GM19324 (cell line): ENCODE results near the gene INPP5D.

ENCODE experiments used
- ATAC-seq: cut with Tn5 transposase; IDR thresholded peaks from one replicate; pipeline ENCODE4 v1.9.1; 2021; ENCODE audit warnings: mild to moderate bottlenecking, moderate library complexity; ENCODE audit not compliant: unreplicated experiment, low FRiP score

The INPP5D gene

DNA sequence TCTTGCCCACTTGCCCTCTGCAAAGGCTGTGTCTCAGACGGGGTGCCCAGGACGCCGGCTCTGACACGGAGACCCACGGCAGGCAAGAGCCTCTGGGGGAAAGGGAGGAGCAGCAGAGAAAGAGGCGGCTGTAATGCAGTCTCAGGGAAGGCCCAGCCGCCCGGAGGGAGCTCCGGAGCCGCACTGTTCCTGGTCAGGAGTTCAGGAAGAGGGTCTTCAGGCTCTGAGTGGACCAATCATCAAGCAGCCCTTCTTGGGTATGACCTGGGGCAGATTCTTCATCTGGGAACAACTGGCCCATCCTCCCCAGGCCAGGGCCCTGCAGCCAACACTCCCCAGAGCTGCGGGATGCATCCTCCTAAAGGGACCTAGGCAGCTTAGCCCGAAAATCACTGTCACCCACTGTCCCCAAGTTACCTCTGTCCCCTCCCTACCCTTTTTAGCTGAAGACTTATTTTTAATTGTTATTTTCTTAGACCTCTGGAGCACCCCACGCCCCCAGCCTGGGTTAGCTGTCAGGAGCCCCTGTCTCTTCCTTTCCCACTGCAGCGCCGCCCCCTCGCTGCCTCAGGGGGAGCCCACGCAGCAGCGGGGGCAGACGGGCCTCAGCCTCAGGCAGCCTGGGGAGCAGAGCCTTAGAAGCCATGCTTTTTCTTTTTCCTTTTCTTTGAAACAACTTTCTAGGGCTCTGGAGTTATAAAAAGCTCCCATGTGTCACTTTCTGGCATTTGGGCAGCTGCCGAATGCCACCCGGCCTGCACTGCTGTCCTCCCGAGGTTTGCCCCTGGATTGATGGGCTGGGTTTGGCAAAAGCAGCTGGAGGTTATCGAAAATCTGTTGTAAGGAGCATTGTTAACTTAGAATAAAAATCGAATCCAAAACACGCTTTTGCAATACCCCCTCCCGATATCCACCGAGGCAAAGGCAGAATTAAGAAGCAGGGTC lies 28.3 kb upstream of the INPP5D start:
- ATAC-seq, result no peak

DNA sequence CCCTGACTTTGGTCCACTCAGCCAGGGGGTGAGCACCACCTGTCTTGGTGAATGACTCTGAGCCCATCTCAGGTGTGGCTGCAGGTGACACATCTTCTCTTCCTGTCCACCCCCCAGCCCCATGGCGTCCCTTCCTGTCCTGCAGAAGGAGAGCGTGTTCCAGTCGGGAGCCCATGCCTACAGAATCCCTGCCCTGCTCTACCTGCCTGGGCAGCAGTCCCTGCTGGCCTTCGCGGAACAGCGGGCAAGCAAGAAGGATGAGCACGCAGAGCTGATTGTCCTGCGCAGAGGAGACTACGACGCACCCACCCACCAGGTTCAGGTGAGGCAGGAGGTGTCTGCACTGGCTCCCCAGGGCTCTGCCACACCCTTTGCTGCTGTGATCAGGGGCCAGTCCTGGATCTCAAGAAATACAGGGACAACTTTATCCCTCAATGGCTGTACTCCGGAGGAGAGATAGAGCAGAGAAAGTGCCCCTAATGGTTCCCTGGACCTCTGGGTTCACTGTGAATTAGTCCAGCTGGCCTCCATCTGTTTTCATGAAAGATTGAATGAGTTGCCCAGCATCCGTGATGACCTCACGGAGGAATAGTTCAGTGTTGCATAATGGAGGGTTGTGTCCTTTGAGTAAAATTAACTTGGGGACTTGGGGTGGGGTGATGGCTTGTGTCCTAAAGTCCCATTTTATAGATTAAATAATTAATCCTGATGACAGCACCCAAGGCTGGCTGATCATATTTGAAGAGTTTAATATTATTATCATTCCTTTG lies 27.4 kb upstream of the INPP5D start, which contains the start of gene NEU2:
Gene NEU2 (plus strand): TSS at position 122 of the 770 bp plus-strand sequence. CDS start 0 bp downstream, at position 122.
- no peak for ATAC-seq

DNA sequence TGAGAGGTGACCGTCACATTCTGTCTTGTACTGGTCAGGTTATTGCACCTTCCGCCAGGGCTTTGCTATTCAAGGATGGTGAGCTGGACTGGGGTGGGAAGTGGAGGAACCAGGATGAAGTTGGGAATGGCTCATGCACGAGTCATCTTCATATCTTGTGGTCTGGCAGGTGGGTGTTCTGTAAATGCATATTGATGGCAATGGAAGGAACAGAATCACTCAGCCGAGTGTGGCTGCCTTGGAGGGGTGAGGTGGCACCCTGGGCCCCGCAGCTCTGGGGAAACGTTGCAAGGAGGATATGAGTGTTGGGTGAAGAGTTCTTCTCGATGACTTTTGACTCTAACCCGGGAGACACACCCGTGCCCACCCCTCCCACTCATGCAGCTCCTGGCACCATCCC lies 26.5 kb upstream of the INPP5D start:
- no peak for ATAC-seq

DNA sequence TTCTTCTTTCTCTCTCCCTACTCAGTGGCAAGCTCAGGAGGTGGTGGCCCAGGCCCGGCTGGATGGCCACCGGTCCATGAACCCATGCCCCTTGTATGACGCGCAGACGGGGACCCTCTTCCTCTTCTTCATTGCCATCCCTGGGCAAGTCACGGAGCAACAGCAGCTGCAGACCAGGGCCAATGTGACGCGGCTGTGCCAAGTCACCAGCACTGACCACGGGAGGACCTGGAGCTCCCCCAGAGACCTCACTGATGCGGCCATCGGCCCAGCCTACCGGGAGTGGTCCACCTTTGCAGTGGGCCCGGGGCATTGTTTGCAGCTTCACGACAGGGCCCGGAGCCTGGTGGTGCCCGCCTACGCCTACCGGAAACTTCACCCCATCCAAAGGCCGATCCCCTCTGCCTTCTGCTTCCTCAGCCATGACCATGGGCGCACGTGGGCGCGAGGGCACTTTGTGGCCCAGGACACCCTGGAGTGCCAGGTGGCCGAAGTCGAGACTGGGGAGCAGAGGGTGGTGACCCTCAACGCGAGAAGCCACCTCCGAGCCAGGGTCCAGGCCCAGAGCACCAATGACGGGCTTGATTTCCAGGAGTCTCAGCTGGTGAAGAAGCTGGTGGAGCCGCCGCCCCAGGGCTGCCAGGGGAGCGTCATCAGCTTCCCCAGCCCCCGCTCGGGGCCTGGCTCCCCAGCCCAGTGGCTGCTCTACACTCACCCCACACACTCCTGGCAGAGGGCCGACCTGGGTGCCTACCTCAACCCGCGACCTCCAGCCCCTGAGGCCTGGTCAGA lies 25.9 kb upstream of the INPP5D start:
- no peak for ATAC-seq

DNA sequence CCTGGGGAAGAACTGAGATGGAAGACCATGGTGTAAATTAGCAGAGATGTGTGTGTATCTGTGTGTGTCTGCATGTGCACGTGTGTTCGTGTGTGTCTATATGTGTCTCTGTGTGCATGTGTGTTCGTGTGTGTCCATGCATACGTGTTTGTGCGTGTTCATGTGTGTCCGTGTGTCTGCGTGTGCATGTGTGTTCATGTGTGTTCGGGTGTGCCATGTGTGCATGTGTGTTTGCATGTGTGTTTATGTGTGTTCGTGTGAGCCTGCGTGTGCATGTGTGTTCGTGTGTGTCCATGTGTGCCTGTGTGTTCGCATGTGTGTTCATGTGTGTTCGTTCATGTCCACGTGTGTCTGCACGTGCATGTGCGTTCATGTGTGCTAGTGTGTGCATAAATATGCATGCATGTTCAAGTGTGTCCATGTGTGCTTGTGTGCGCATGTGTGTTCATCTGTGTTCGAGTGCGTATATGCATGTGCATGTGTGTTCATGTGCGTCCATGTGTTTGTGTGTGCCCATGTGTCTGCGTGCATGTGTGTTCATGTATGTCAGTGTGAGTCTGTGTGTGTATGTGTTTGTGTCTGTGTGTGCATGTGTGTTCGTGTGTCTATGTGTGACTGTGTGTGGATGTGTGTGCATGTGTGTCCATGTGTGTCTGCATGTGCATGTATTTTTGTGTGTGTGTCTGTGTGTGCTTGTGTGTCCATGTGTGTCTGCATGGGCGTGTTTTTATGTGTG lies 24.5 kb upstream of the INPP5D start:
- ATAC-seq, result no peak

DNA sequence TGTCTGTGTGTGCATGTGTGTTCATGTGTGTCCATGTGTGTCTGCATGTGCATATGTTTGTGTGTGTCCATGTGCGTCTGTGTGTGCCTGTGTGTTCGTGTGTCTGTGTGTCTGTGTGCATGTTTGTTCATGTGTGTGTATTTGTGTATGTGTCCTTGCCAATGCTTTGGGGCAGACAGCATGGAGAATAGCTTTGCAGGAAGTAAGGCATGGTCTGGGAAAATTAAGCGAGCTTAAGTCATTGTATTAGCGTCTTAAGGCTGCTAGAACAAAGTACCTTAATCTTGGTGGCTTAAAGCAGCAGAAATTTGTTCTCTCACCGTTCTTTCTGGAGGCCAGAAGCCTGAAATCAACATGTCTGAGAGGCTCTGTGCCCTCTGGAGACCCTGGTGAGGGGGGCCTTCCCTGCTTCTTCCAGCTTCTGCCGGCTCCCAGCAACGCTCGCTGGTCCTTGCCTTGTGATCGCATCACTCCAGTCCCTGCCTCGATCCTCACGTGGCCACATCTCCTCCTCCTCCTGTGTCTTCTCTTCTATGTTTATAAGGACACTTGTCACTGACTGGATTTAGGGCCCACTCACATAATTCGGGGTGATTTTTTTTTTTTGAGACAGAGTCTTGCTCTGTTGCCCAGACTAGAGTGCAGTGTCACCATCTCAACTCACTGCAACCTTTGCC lies 23.8 kb upstream of the INPP5D start:
- no peak for ATAC-seq

DNA sequence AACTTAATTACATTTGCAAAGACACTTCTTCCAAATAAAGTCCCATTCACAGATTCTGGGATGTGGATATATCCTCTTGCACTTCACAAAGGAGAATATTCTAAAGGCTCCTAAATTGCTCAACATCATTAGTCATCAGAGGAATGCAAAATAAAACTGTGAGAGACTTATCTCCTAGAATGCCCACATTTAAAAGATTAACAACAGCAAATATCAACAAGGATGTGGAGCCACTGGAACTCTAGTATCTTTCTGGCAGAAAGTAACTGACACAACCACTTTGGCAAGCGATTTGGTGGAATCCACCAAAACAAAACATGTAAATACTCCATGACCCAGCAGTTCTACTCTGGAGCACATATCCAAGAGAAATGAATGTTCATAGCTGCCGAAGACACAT lies 23.1 kb upstream of the INPP5D start:
- ATAC-seq, result no peak

DNA sequence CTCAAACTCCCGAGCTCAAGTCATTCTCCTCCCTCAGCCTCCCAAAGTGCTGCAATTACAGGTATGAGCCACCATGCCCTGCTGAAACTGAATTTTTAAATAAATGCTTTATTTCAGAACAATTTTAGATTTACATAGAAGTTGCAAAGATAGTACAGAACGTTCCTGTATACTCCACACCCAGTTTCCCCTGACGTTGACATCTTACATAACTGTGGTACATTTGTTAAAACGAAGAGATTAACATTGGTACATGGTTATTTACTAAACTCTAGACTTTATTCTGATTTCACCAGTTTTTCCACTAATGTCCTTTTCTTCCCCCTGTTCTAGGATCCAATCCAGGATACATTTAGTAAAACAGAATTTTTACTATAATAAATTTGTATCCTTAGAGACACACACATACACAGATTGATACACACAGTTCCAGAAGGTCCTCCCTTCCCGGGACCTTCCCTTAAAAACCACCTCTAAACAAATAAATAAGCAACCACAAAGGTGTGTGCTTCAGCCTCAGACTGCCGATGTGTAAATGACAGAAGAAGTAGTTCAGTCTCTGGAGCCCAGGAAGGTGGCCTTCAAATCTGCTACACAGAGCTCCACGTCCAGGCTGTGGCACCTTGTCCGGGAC lies 20.8 kb upstream of the INPP5D start:
- ATAC-seq, result no peak

DNA sequence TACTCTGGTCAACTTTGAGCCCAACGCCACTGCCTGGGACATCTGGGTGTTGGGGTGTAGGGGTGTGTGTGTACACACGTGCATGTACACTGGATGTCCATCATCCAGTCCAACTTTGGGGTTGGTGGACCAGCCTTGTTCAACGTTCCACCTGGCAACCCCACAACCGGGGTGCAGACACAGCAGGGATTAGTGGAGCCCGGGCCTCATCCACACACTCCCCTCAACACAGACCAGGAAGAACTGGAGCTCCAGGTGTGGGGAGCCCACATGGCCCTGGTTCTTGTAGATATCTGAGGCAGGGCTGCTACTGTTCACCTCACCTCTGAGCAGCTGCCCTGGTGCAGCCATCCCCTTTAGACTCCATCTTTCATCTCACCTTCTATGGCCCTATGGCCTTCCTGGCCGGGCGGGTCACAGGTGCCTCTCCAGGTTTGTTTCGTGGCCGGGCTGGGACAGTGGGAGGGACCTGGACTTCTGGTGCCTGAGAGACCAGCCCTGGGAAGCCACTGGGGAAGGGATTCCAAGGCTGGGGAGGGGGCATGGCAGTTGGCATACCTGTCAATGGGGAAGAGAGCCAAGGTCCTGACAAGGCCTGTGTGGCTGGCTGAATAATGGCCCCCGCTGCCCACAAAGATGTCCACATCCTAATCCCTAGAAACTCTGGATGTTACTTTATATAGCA lies 20.2 kb upstream of the INPP5D start:
- ATAC-seq, result no peak

DNA sequence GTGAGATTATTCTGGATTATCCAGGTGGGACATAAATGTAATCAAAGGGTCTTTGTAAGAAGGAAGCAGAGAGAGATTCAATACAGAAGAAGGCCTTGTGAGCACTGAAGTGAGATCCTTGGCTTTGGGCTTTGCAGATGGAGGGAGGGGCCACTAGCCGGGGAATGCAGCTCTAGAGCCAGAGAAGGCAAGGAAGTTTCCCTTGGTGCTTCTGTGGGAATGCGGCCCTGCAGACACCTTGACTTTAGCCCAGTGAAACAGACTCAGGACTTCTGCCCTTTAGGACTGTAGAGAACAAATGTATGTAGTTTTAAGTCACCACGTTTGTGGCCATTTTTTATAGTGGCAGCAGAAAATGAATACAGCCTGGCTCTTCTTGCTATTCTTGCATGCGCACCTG lies 19.6 kb upstream of the INPP5D start:
- ATAC-seq, result no peak

DNA sequence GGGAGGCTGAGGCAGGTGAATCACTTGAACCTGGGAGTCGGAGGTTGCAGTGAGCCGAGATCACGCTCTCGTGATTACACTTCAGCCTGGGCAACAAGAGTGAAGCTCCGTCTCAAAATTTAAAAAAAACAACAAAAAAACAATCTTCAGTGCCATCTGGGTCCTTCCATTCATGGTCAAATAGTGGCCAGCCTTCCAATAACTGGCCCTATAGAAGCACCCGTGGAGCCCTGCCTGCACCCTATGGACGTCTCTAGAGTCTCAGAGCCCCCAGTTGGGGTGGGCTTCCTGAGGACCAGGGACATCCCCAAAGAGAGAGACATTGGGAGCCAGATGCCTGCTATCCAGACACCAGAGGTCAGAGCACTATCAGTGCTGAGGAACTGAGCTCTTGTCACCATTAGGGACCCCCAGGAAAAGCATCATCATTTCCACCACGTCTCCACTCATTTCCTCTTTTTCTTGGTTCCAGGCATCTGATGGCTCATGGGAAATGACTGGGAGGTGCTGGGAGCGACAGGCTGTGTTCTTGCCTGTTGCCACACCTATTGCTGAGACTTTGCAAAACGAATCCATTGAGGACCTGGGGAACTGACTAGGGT lies 18.3 kb upstream of the INPP5D start:
- ATAC-seq, result no peak

DNA sequence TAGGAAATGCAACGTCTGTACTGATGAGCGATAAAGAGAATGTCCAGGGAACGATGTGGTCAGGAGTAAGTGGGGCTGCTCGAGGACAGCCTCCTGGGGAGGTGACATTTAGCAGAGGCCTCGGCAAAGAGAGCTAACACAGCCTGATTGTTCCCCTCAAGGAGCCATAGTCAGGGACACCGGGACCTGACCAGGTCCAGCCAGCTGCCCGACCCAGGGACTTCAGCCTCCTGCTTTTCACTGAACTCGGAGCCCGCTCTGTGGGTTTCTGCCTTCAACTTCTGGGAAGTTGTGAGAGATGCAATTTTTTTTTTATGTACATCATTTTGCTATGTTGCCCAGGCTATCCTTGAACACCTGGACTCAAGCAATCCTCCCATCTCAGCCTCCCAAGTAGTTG lies 17.6 kb upstream of the INPP5D start:
- no peak for ATAC-seq

DNA sequence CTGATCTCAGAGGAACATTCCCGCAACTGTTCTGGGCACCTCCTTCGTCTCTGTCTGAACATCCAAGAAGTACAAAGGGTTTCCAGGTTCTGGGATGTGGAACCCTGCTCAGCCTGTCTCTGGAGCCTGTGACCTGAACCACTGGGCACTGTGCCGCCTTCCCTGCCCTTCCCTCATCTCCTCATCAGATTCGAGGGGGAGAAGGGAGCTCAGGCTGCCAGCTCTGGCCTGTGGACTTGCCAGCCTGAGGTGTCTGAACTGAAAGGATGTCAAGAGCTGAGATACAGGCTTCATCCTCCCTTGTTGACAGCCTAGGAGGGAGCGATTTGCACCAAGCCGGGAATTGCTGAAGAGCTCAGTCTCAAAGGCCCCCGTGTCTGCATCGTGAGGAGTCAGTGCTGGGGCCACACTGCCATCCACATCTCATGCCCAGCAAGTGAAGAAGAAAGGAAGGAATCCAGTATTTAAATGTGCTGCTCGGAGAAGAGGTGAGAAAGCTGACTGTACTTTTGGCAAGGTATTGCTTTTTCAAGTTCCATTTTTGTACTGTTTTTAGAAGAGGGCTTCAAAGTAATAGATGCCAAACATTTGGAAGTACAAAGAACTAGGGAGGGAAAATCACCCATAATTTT lies 15.1 kb upstream of the INPP5D start:
- ATAC-seq, result no peak

DNA sequence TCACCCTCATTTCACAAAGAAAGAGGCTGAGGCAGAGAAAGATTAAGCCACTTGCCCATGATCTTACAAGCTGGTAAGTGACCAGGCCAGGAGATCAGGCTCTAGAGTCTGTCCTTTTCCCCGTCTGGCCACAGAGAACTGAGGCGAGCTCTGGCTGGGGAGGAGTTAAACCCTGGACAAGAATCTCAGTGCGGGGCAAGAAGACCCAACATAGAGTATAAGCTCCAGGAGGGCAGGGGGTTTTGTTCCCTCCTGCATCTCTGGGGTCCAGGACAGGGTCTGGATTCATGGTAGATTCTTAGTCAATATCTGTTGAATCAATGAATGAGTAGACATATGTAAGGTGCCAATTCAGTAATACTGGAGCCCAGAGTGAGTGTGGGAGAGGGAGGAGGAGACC lies 12.9 kb upstream of the INPP5D start:
- ATAC-seq, result no peak

DNA sequence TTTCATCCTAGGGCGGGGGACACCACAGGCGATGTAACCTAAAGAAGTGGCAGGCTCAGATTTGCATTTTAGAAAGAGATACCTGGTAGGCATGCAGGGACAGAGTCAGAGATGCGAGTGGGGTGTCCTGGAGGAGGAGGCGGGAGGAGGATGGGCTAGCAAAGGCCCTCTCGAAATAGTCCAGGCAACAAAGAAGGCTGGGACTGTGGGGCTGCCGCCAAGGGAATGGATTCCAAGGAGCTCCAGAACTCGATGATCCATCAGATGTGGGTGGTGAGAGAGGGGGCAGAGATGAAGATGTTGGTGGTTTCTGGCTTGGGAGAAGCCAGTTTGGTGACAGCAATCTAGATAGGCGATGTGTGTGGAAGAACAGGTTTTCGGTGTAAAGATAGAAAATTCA lies 12.5 kb upstream of the INPP5D start:
- no peak for ATAC-seq

DNA sequence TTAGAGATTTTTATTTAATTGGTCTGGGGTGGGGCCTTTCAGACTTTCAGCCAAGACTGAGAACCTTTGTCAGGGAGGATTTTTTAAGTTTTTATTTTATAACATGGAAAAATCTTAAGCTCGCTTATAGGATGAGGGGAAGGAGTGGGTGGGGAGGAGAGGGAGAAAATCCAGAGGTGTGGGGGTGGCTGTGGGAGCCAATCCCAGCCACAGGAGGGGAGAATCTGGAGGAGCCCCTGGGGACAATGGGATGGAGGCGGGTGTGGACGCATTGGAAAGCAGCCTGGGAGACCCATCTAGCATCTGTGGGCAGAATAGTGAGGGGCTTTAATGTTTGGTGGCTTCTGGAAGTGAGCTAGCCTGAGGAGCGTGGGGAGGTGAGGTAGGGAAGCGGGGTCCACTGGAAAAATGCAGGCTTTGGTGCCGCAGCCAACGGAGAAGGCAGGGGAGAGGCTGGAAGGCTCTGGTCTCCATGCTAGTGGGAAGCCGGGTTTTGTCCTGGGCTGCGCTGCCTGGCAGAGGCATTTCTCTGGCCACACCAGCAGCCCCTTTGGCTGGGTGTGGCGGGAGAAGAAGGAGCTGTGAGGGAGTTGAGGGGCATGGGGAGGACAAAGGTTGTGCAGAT lies 11.5 kb upstream of the INPP5D start:
- no peak for ATAC-seq

DNA sequence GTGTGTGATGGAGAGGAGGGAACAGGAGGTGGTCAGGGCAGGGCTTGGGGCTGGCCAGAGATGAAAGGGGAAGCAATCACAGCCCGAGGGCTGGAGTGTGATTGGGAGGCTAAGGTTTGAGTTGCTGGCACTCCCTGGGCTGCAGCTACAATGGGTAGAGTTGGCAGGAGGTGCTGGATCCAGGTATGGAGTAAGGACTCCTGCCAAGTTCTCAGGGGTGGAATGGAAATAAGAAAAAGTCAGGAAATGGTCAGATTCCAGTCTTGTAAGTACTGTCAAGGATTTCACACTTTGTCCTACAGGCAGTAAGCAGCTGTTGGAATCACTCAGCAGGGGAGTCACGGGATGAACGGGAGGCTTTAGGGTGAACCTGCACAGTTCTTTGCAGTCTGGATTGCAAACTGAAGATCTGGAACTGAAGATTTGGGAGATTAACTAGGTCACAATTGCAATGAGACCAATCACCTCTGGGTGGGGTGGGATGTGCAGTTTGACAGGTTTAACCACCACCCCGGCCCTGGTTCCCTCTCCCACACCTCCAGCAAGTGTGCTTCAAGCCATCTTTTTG lies 10.9 kb upstream of the INPP5D start:
- ATAC-seq, result no peak
